ENCODE data around the gene RSPH6A.

DNA sequence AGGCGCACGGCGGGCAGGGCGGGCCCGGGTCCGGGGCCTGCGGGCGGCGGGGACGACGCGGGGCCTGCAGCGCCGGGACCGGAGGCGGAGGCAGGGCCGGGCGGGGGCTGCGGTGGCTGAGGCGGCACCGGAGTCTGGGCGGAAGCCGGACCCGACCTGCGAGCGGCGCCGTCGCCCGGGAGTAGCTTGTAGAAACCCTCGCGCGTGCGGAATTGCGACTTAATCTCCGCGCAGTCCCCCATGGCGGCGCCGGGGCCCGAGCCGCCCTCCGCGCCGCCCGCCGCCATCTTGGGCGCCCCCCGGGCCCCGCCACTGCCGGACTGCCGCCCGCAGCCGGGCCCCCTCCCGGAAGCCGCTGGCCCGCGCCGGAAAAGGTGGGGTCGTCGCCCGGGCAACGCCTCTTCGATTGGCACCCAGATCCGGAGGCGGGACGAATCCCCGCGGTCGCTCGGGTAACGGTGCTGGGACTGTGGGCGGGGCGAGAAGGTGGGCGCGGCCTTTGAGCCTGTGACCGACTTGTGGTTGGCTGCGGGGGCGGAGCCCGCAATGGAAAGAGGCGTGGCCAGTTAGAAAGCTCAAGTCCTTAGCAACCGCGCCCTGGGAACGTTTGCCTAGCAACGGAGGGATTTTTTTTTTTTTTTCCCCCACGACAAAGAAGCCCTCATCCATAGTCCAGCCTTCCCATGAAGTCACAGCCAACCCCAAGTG lies 22.5 kb downstream of the RSPH6A start, which contains the start of gene DMWD:
- TF ChIP-seq, protein P1, sequence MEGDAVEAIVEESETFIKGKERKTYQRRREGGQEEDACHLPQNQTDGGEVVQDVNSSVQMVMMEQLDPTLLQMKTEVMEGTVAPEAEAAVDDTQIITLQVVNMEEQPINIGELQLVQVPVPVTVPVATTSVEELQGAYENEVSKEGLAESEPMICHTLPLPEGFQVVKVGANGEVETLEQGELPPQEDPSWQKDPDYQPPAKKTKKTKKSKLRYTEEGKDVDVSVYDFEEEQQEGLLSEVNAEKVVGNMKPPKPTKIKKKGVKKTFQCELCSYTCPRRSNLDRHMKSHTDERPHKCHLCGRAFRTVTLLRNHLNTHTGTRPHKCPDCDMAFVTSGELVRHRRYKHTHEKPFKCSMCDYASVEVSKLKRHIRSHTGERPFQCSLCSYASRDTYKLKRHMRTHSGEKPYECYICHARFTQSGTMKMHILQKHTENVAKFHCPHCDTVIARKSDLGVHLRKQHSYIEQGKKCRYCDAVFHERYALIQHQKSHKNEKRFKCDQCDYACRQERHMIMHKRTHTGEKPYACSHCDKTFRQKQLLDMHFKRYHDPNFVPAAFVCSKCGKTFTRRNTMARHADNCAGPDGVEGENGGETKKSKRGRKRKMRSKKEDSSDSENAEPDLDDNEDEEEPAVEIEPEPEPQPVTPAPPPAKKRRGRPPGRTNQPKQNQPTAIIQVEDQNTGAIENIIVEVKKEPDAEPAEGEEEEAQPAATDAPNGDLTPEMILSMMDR (IDR thresholded peaks at IDR 0.05): no peak
- peak in 1 of 3 donors; percentile 79 for TF ChIP-seq POLR2AphosphoS5 (IDR thresholded peaks at IDR 0.05)

Measured in suprapubic skin (tissue), 3 donors.